Fibroblast of skin of left biceps (primary cell): ENCODE results near the gene SPG11.

Experiments
- DNase-seq, 2 experiments: peaks; one replicate each; pipeline ENCODE4 v3.0.0-alpha.2; 2013; ENCODE audit warnings: low read depth in 2 of 2

SPG11 gene

GRCh38 chr15:44529864-44530604, 133.4 kb downstream of the SPG11 start:
- no peak for DNase-seq

- DNase-seq = no peak
These were observed 136.2 kb downstream of the SPG11 start for GRCh38 chr15:44527241-44527640.

DNA sequence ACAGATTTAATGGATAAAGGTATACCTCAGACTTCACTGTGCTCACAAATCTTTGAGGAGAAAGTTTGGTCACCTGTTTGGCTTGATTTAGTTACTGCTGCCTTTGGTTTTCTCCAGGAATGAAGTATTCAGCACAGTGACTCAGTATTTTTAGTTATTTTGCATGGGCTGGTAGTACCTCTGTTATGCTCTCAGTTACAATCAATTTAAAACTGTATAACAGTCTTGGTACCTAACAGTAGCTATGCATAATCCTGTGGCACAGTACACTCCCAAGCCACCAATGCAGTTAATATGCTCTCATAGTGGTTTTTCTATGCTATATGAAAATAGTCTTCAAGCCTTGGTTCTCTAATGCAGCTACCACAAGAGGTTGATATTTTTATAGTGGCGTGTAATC, 138.4 kb downstream of the SPG11 start:
- no peak for DNase-seq

GRCh38 chr15:44519537-44519936, 143.9 kb downstream of the SPG11 start:
- no peak for DNase-seq

DNA sequence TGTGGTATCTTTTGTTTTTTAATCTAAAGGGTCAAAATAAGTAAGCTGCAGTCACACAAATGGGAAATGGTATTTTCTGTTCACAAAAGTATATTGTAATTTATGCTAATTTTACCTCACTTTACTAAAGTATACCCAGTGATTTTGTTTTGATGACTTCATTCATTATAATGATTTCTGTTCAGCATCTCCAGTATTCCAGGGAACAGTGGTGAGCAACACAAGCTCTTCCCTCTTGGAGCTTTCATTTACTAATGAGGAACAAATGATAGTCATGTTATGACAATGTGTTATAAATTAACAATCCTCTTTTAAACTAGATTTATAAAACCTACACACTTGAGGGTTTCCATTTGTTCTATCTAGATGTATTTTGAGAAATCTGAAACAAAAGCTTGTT, 147.0 kb downstream of the SPG11 start:
- no peak for DNase-seq
